OCI-LY7 (cell line): ENCODE measurements around the gene IL1RN.

Experiments used
- EZH2phosphoT487 ChIP-seq: fragments of 200-600 bp; sonication (generic); IDR thresholded peaks from 2 replicates; pipeline ENCODE4 v1.6.1; 2018; ENCODE audit warnings: low read depth, borderline replicate concordance, mild to moderate bottlenecking, mixed run types, antibody characterized with exemption, low read length, moderate library complexity, mixed read lengths
- TF ChIP-seq, protein P1 (sequence below): fragments of 200-600 bp; sonication (generic); conservative IDR thresholded peaks from 2 replicates; pipeline ENCODE4 v1.5.1; 2014; ENCODE audit warnings: mild to moderate bottlenecking, antibody characterized with exemption, low read length, moderate library complexity, mixed read lengths

DNA sequence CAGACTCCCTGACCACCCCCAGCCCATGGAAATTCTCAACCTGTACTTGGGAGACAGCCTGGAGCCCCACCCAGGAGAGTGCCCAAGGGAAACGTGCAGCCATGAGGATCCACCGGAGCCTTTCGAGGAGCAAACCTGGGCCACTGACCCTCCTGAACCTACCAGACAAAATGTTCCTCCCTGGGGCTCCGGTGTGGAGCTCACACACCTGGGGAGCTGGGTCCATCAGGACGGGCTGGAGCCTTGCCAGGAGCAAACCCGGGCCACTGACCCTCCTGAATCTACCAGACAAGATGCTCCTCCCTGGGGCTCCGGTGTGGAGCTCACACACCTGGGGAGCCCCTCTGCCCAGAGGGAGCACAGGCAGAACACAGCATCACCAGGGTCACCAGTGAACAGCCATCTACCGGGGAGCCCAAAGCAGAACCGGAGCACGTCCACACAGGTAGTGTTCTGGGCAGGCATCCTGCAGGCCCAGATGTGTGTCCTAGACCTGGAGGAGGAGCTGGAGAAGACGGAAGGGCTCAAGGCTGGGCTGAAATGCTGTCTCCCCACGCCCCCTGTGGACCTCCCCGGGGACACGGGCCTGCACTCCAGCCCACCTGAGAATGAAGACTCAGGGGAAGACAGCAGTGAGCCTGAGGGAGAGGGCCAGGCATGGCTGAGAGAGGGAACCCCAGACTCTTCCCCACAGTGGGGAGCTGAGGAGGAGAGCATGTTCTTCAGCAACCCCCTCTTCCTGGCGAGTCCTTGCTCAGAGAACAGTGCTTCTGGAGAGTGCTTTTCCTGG is 55.3 kb downstream of the IL1RN start:
- TF ChIP-seq, protein P1, sequence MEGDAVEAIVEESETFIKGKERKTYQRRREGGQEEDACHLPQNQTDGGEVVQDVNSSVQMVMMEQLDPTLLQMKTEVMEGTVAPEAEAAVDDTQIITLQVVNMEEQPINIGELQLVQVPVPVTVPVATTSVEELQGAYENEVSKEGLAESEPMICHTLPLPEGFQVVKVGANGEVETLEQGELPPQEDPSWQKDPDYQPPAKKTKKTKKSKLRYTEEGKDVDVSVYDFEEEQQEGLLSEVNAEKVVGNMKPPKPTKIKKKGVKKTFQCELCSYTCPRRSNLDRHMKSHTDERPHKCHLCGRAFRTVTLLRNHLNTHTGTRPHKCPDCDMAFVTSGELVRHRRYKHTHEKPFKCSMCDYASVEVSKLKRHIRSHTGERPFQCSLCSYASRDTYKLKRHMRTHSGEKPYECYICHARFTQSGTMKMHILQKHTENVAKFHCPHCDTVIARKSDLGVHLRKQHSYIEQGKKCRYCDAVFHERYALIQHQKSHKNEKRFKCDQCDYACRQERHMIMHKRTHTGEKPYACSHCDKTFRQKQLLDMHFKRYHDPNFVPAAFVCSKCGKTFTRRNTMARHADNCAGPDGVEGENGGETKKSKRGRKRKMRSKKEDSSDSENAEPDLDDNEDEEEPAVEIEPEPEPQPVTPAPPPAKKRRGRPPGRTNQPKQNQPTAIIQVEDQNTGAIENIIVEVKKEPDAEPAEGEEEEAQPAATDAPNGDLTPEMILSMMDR, result no peak
- no peak for TF ChIP-seq EZH2phosphoT487
